Thyroid gland (tissue), 4 donors: ENCODE data around the gene MATN1. TPM values are rescaled to one million over a fixed set of nuclear protein-coding genes. Genes with fewer than 3 reads are reported as not detected.

Experiments used
- DNase-seq, 2 donors: peaks; one replicate each; pipeline ENCODE4 v3.0.0-alpha.2; 2019
- H3K27ac ChIP-seq, 3 donors: fragments of 200-600 bp; sonication (generic); 1 replicate in 2 of 3; 2 replicates in 1 of 3; pipeline ENCODE4 v1.5.1; 2016 to 2019; ENCODE audit warnings: mild to moderate bottlenecking in 1 of 3, moderate library complexity in 1 of 3
- H3K27me3 ChIP-seq: fragments of 200-600 bp; sonication (generic); one replicate; pipeline ENCODE4 v1.5.1; 2019
- H3K36me3 ChIP-seq, 2 donors: fragments of 200-600 bp; sonication (generic); one replicate each; pipeline ENCODE4 v1.5.1; 2016 to 2019
- H3K4me1 ChIP-seq, 2 donors: fragments of 200-600 bp; sonication (generic); one replicate each; pipeline ENCODE4 v1.5.1; 2017 to 2019
- H3K4me3 ChIP-seq, 3 donors: fragments of 200-600 bp; sonication (generic); replicated peaks in 1 of 3; 1 replicate in 2 of 3; 2 replicates in 1 of 3; pipeline ENCODE4 v1.5.1; 2016; ENCODE audit warnings: mild to moderate bottlenecking in 1 of 3
- H3K9me3 ChIP-seq: fragments of 200-600 bp; sonication (generic); one replicate; pipeline ENCODE4 v1.5.1; 2017
- POLR2A ChIP-seq, 2 donors: fragments of 450-650 bp; IDR thresholded peaks; one replicate each; pipeline ENCODE4 v1.6.1; 2017; ENCODE audit warnings: antibody characterized with exemption in 2 of 2, mild to moderate bottlenecking in 2 of 2, moderate library complexity in 1 of 2
- WGBS, 2 donors: methylation state at CpG; one replicate each; pipeline ENCODE4 v1.1.5; 2017; 5-methylcytosine and 5-hydroxymethylcytosine counted together
- intact Hi-C: fragments of 100-400 bp; cut with DNase I; formaldehyde crosslinking; loops from one replicate; pipeline ENCODE4 v1.15.1; 2023
- total RNA-seq, 4 donors: library from RNA; depleted of rRNA; stranded (reverse); fragments of >200 nt; gene quantifications; one replicate each; pipeline ENCODE4 v1.2.3, GENCODE V29; 2016
- TF ChIP-seq, protein P1 (sequence below), 6 experiments: fragments of 200-600 bp in 3 of 6; fragments of 450-650 bp in 3 of 6; sonication (generic) in 3 of 6; IDR thresholded peaks; one replicate each; pipeline ENCODE4 v1.5.1; 2016 to 2019; ENCODE audit warnings: antibody characterized with exemption in 6 of 6, mild to moderate bottlenecking in 2 of 6, inconsistent platforms in 1 of 6, moderate library complexity in 1 of 6

The MATN1 gene
- total RNA-seq, 4 donors from 2014 or later: 0.45 to 3.0 TPM; not detected in 2

- no peak for DNase-seq
- no peak for TF ChIP-seq POLR2A (IDR thresholded peaks at IDR 0.05)
- TF ChIP-seq, protein P1, sequence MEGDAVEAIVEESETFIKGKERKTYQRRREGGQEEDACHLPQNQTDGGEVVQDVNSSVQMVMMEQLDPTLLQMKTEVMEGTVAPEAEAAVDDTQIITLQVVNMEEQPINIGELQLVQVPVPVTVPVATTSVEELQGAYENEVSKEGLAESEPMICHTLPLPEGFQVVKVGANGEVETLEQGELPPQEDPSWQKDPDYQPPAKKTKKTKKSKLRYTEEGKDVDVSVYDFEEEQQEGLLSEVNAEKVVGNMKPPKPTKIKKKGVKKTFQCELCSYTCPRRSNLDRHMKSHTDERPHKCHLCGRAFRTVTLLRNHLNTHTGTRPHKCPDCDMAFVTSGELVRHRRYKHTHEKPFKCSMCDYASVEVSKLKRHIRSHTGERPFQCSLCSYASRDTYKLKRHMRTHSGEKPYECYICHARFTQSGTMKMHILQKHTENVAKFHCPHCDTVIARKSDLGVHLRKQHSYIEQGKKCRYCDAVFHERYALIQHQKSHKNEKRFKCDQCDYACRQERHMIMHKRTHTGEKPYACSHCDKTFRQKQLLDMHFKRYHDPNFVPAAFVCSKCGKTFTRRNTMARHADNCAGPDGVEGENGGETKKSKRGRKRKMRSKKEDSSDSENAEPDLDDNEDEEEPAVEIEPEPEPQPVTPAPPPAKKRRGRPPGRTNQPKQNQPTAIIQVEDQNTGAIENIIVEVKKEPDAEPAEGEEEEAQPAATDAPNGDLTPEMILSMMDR (IDR thresholded peaks at IDR 0.05): no peak
- Histone ChIP-seq H3K4me3 (no peak overlapping the region), H3K4me1 (no peaks in the 10 kb centered on the region), H3K36me3 (no peaks in the 10 kb centered on the region), H3K27me3 (no peaks in the 10 kb centered on the region), H3K9me3 (no peaks in the 10 kb centered on the region), H3K27ac (no peak overlapping the region)
- 81 to 87% methylated on average over 6 to 9 of the region's 9 CpGs for WGBS, 2 donors
- intact Hi-C loops: no loop called here
These were observed 24.8 kb upstream of the MATN1 start for GRCh38 chr1:30748098-30748698.

DNA sequence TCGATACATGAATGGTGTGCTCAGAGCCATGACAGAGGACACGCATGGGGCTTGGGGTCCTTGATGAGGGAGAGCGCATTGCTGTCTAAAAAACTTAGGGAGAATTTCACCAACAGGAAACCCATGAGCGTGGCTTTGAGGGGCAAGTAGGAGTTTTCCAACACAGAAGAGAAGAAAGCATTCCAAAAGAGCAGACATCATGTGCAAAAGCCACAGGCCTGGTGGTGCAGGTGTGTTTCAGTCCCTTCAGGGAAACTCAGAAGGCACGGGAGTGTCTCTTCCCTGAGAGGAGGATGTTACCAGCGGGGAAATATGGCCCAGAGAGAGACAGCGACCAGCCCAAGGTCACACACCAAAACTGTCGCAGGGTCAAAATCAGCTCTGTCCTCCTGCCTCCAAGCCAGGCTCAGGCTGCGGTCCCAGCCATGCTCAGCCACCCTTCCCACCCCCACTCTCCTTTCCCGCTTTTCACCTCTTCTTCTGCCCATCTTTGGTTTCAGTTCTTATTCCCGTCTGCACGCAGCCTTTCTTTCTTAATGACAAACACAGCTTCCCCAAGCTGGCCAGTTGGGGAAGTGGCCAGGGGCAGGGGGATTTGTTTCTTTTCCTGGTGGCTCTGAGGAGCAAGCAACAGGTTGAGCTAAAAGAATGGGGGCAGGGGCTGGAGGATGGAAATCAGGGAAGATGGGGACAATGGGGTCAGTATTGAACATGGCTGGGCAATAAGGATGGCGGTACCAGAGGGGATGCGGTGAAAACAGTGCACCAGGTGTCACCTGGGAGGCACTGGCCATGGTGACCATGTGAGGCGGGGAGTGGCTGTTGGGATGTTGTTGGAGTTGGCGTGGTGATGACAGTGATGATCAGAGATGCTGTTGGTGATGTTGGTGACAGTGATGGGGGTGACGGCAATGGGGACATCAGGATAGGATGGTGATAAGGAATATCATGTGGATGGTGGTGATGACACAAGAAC, 23.9 kb upstream of the MATN1 start:
- no peaks in the 10 kb centered on the region for H3K36me3 ChIP-seq
- intact Hi-C loops: no loop called here
- no peaks in the 10 kb centered on the region for H3K9me3 ChIP-seq
- H3K27ac ChIP-seq: no peak overlapping the region
- 89 to 95% methylated on average over 17 of the region's 17 CpGs for WGBS, 2 donors
- no peaks in the 10 kb centered on the region for H3K4me1 ChIP-seq
- no peak for DNase-seq
- no peaks in the 10 kb centered on the region for H3K27me3 ChIP-seq
- H3K4me3 ChIP-seq: no peak overlapping the region
- TF ChIP-seq POLR2A (IDR thresholded peaks at IDR 0.05): no peak
- TF ChIP-seq, protein P1 (IDR thresholded peaks at IDR 0.05): no peak

- Histone ChIP-seq H3K27ac (peak overlapping the region in 1 of 3 donors; percentile 17), H3K9me3 (no peaks in the 10 kb centered on the region), H3K4me1 (no peaks in the 10 kb centered on the region), H3K4me3 (no peak overlapping the region), H3K36me3 (no peaks in the 10 kb centered on the region), H3K27me3 (no peaks in the 10 kb centered on the region)
- no peak for DNase-seq
- WGBS, 2 donors: 85 to 87% methylated on average over 15 of the region's 16 CpGs
- intact Hi-C loops: no loop called here
- no peak for TF ChIP-seq POLR2A (IDR thresholded peaks at IDR 0.05)
- TF ChIP-seq, protein P1 (IDR thresholded peaks at IDR 0.05): no peak
These were observed 23.0 kb upstream of the MATN1 start for GRCh38 chr1:30746212-30747032.

DNA sequence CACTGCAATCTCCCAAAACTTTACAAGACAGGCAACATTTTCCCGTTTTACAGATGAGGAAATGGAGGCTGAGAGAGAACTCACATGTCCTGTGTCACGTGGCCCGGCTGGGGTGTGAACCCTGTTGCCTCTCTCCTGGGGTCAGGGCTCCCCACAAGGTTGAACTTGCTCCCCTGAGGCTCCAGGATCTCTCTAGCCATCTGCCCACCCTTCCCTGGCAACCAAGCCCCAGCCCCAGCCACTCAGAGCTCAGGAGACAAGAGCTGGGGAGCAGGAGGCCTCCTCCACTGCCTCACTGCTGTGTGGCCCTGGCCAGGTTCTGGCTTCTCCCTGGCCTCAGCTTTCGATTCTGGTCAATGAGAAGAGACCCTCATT, 22.4 kb upstream of the MATN1 start:
- intact Hi-C loops: no loop called here
- Histone ChIP-seq H3K4me1 (no peaks in the 10 kb centered on the region), H3K4me3 (no peak overlapping the region), H3K27me3 (no peaks in the 10 kb centered on the region), H3K9me3 (no peaks in the 10 kb centered on the region), H3K27ac (peak overlapping the region in 1 of 3 donors; percentile 17), H3K36me3 (no peaks in the 10 kb centered on the region)
- WGBS, 2 donors: 84 to 88% methylated on average over 4 of the region's 4 CpGs
- TF ChIP-seq POLR2A (IDR thresholded peaks at IDR 0.05): no peak
- TF ChIP-seq, protein P1 (IDR thresholded peaks at IDR 0.05): no peak
- no peak for DNase-seq
